GM18951 (cell line): Measurements from ENCODE around the gene RALGAPA2.

ENCODE experiments used
- POLR2A ChIP-seq: IDR thresholded peaks from 4 replicates; pipeline ENCODE4 v1.6.1; 2011; ENCODE audit warnings: mild to moderate bottlenecking; ENCODE audit not compliant: insufficient read length, insufficient read depth; ENCODE audit errors: extremely low read depth
- in situ Hi-C: fragments of 300-500 bp; cut with MboI; formaldehyde crosslinking; loops from one replicate; pipeline ENCODE4 v1.12.0; 2022; ENCODE audit warnings: low sequenced_read_pairs, mixed read lengths, inconsistent platforms; ENCODE audit not compliant: unreplicated experiment

Gene RALGAPA2

GRCh38 chr20:20490673-20491072, 221.8 kb downstream of the RALGAPA2 start:
- TF ChIP-seq POLR2A, result no peak
- in situ Hi-C loops, result no loop called here

DNA sequence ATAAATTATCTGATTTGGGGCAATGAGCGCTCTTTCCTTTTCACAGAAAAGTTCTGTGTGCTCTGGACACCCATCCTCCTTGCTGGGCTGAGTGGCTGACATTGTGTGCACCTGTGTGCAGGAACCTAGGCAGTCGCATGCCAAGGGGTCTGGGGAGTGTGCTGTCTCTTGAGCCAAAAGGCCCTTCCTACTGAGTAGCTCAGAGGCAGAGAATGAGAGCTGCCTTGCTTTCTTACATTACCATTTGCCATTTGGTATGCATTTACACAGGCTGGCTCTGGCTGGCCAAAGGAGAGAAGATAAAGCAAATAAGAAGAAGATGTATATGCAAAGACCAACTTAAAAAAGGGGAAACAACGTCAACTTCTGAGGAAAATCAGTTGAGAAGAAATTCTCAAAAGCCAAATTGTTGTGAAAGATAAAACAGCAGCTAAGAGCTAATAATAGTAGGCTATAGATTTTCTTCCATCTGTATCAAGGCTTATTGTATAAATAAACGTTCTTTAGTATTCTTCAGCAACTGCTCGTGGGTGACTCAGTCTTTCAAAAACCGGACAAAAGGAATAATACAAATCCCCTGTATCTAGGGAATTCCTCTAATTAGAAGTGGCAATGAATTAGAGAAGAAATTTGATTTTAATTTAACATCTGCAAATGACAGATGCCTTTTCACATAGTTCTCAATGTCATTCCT, 222.6 kb downstream of the RALGAPA2 start:
- TF ChIP-seq POLR2A, result no peak
- in situ Hi-C loops, result no loop called here

DNA sequence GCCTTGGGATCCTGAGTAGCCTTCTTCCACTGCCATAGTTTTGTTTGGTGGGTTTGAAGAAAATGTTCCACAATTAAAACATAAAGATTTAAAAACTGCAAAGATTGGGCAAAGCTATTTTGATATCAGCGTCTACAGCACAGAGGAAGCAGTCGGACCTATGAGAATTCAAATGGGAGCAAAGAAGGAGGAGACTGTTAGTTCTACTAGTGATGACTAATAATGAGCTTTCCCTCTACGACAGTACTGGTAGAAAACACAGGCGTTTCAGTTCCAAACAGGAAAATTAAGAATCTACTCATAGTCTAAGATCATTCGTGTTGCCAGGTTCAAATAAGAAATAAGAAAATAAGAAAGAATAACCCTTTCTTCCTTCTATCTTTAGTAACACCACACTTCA, 223.4 kb downstream of the RALGAPA2 start:
- no peak for TF ChIP-seq POLR2A
- in situ Hi-C loops, result no loop called here

GRCh38 chr20:20488388-20488787, 224.1 kb downstream of the RALGAPA2 start:
- no peak for TF ChIP-seq POLR2A
- in situ Hi-C loops, result no loop called here

- in situ Hi-C loops, result no loop called here
- TF ChIP-seq POLR2A, result no peak
Measured at GRCh38 chr20:20487811-20488210, 224.6 kb downstream of the RALGAPA2 start.

DNA sequence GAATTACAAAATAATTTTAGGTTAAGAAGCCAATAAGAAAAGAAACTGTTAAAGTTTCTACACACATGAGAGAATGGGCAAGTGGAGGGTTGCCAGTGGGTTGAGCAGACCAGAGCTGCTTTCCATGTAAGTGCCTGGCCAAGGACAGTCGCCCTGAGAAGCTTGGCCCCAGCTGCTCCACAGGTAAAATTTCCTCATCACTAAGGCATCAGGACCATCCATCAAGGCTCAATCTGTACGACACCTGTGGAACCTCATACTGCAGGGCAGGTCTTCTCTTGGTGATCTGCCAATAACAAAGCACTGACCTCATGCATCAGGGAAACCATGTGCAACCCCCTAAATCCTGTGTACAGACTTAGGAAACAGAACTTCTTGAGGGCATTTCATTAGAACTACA, 229.1 kb downstream of the RALGAPA2 start:
- no peak for TF ChIP-seq POLR2A
- in situ Hi-C loops, result no loop called here

- no peak for TF ChIP-seq POLR2A
Measured at GRCh38 chr20:20482453-20482852, 230.0 kb downstream of the RALGAPA2 start.

DNA sequence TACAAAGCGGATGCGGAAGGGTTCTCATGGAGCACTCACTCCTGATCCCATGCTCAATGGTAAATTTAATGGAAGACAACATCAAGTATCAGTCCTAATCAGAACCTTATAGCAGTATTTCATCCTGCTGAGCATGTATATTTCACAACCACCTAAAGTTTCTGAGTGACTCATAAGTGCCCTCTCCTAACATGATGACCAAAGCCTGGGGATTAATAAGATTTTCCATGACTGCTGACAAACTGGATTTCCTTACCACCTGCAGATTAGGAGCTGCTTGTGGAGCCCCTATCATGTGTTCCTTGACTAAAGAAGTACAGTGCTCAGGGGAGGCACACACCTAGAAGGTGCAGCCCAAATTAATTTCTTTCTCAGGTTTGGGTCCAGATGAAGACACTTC, 231.8 kb downstream of the RALGAPA2 start:
- TF ChIP-seq POLR2A, result no peak
- in situ Hi-C loops, result no loop called here

More at GRCh38 chr20:20482453-20482852, 230.0 kb downstream of the RALGAPA2 start:
- in situ Hi-C loops, result no loop called here

DNA sequence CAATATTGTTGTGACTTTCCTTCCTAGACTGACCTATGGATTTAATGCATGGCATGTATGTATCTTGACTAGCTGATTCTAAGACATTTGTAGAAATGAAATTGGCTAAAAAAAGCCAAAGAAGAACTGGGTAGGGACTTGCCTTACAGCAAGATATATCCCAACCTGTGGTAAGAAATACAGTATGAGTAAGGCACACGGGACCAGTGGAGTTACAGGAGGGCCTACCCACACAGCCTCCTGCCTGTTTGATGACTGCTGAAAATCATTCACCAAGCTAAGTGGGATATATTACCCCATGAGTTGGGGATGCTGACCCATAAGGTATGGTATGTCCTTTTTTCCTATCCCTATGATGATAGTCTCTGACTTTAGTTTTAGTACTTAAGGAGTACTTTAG, 232.3 kb downstream of the RALGAPA2 start:
- in situ Hi-C loops, result no loop called here
- TF ChIP-seq POLR2A, result no peak

DNA sequence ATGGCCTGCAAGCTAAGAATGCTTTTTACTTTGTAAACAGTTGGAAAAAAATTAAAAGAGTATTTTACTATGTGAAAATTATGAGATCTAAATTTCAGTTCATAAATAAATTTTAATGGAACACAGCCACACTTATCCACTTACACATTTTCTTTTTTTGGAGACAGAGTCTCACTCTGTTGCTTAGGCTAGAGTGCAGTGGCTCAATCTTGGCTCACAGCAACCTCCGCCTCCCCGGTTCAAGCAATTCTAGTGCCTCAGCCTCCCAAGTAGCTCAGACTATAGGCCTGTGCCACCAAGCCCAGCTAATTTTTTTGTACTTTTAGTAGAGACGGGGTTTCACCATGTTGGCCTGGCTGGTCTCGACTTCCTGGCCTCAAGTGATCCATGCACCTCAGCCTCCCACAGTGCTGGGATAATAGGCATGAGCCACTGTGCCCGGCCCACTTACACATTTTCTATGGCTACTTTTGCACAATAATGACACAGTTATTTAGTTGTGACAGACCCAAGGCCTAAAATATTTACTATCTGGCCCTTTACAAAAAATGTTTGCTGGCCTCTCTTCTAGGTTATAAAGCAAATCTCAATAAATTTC, 234.9 kb downstream of the RALGAPA2 start:
- in situ Hi-C loops, result no loop called here
- TF ChIP-seq POLR2A, result no peak

- in situ Hi-C loops, result no loop called here
Measured at GRCh38 chr20:20476504-20476903, 235.9 kb downstream of the RALGAPA2 start.

DNA sequence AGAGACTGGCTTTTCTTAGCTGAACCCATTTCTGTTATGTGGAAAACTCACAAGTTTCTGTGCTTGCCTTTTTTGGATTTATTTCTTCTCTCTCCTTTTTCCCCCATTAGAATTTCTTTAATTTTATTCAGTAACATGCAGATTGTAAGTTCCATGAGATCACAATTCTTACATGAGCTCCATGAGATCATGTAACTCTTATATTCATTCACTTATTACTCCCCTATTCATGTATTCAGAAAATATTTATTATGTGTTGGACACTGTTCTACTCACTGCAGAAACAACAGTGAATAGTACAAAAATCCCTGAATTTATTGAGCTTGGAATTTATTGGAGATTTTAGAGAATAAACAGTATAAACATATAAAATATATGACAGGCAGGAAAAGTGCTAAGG, 238.8 kb downstream of the RALGAPA2 start:
- TF ChIP-seq POLR2A, result no peak
- in situ Hi-C loops, result no loop called here

More at GRCh38 chr20:20476504-20476903, 235.9 kb downstream of the RALGAPA2 start:
- no peak for TF ChIP-seq POLR2A

DNA sequence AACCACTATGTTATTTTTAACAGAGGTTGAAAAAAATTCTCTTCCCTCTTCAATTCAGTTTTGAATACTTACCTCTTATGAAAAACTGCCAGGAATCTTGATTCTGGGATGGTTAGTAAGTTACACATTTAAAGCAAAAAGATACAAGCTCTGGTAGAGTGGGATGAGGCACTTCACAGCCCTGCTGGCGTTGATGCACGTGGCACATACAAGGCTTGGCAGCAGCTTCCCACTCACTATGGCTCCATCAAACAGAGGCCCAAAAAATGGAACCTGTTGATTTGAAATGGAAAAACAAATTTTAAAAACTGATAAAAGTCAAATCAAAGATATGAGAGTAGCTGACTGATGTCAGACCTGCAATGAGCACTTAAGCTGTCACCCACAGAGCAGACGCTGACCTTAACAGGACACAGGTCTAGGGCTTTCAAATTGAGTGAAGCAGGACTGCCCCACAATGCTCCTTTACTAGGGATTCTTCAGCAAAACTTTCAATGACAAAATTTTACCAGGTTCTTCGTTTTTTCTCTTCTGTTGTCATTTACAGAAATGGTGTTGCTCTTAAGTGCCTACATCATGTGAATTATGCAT, 239.7 kb downstream of the RALGAPA2 start:
- TF ChIP-seq POLR2A, result no peak
- in situ Hi-C loops, result no loop called here

- in situ Hi-C loops, result no loop called here
Measured at GRCh38 chr20:20466341-20466879, 246.0 kb downstream of the RALGAPA2 start.

More at GRCh38 chr20:20466341-20466879, 246.0 kb downstream of the RALGAPA2 start:
- TF ChIP-seq POLR2A, result peak; percentile 24
